Suprapubic skin (tissue), 4 donors: ENCODE results near the gene GNB2. TPM values are rescaled to one million over a fixed set of nuclear protein-coding genes. Genes with fewer than 3 reads are reported as not detected.
"Not testable (repeated sequence)": the region's sequence is repeated elsewhere in the genome, so short reads cannot be mapped to it uniquely, and the experiment has no call there.

Experiments used
- DNase-seq, 2 donors: peaks; one replicate each; pipeline ENCODE4 v3.0.0-alpha.2; 2019; ENCODE audit warnings: low spot score in 2 of 2
- H3K27ac ChIP-seq: fragments of 200-600 bp; sonication (generic); one replicate; pipeline ENCODE4 v1.5.1; 2019
- H3K27me3 ChIP-seq: fragments of 200-600 bp; sonication (generic); one replicate; pipeline ENCODE4 v1.5.1; 2019
- H3K36me3 ChIP-seq: fragments of 200-600 bp; sonication (generic); one replicate; pipeline ENCODE4 v1.5.1; 2019
- H3K4me1 ChIP-seq: fragments of 200-600 bp; sonication (generic); one replicate; pipeline ENCODE4 v1.5.1; 2019
- H3K4me3 ChIP-seq: fragments of 200-600 bp; sonication (generic); one replicate; pipeline ENCODE4 v1.5.1; 2019; ENCODE audit warnings: mild to moderate bottlenecking
- H3K9me3 ChIP-seq: fragments of 200-600 bp; sonication (generic); one replicate; pipeline ENCODE4 v1.5.1; 2019
- CTCF ChIP-seq, 2 donors: fragments of 200-600 bp in 1 of 2; fragments of 450-650 bp in 1 of 2; sonication (generic) in 1 of 2; IDR thresholded peaks; one replicate each; pipeline ENCODE4 v1.5.1; 2016 to 2019; ENCODE audit warnings: antibody characterized with exemption in 2 of 2, mild to moderate bottlenecking in 1 of 2, moderate library complexity in 1 of 2
- EP300 ChIP-seq: sonication (generic); formaldehyde crosslinking; IDR thresholded peaks from one replicate; pipeline ENCODE4 v1.6.1; 2017; ENCODE audit warnings: antibody characterized with exemption
- POLR2A ChIP-seq, 2 donors: fragments of 450-650 bp; IDR thresholded peaks; one replicate each; pipeline ENCODE4 v1.6.1; 2017; ENCODE audit warnings: antibody characterized with exemption in 2 of 2, mild to moderate bottlenecking in 2 of 2, moderate library complexity in 2 of 2
- POLR2AphosphoS5 ChIP-seq, 3 donors: sonication (generic); formaldehyde crosslinking; IDR thresholded peaks; one replicate each; pipeline ENCODE4 v1.6.1; 2017; ENCODE audit warnings: antibody characterized with exemption in 3 of 3
- WGBS: methylation state at CpG from one replicate; pipeline ENCODE4 v1.1.5; 2018; 5-methylcytosine and 5-hydroxymethylcytosine counted together
- total RNA-seq, 4 donors: library from RNA; depleted of rRNA; stranded (reverse); fragments of >200 nt; gene quantifications; one replicate each; pipeline ENCODE4 v1.1.0, GENCODE V29; 2016

The GNB2 gene
- total RNA-seq, 4 donors from 2014 or later, result 228 to 311 (median 300) TPM

DNA sequence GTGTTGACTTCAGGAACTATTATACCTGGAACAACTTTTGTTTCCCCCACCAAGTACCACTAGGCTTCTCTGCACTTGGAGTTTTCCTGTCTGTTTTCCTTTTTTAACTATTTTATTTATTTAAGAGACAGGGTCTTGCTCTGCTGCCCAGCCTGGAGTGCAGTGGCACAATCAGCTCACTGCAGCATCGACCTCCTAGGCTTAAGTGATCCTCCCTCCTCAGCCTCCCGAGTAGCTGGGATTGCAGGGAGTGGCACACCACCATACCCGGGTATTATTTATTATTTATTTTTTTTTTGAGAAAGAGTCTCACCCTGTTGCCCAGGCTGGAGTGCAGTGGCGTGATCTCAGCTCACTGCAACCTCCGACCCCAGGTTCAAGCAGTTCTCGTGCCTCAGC lies 22.6 kb downstream of the GNB2 start:
- peaks cover 29% of the 10 kb centered on the region for H3K4me1 ChIP-seq

GRCh38 chr7:100699018-100699417 lies 25.5 kb downstream of the GNB2 start:
- WGBS, result 76% methylated on average over 5 of the region's 6 CpGs
- Histone ChIP-seq H3K9me3 (no peaks in the 10 kb centered on the region), H3K4me3 (no peak overlapping the region), H3K27me3 (no peaks in the 10 kb centered on the region), H3K27ac (no peak overlapping the region), H3K36me3 (no peaks in the 10 kb centered on the region), H3K4me1 (peaks cover 8% of the 10 kb centered on the region)
- TF ChIP-seq CTCF (IDR thresholded peaks at IDR 0.05) (no peak), EP300 (no peak), POLR2A (IDR thresholded peaks at IDR 0.05) (no peak), POLR2AphosphoS5 (IDR thresholded peaks at IDR 0.05) (no peak)
- no peak for DNase-seq

More for the DNA sequence above, 22.6 kb downstream of the GNB2 start:
- WGBS, result 79% methylated on average over 6 of the region's 6 CpGs
- Histone ChIP-seq H3K27me3 (no peaks in the 10 kb centered on the region), H3K27ac (no peak overlapping the region), H3K4me3 (no peak overlapping the region), H3K9me3 (no peaks in the 10 kb centered on the region), H3K36me3 (no peaks in the 10 kb centered on the region)
- TF ChIP-seq EP300 (no peak), POLR2A (IDR thresholded peaks at IDR 0.05) (no peak), POLR2AphosphoS5 (IDR thresholded peaks at IDR 0.05) (no peak), CTCF (IDR thresholded peaks at IDR 0.05) (no peak)
- no peak for DNase-seq

- not testable (repeated sequence) for H3K36me3 ChIP-seq
These were observed 27.5 kb downstream of the GNB2 start for GRCh38 chr7:100701089-100701488.

GRCh38 chr7:100705320-100705752 lies 31.8 kb downstream of the GNB2 start:
- Histone ChIP-seq H3K27me3 (no peaks in the 10 kb centered on the region), H3K36me3 (no peaks in the 10 kb centered on the region), H3K9me3 (no peaks in the 10 kb centered on the region), H3K4me3 (peak overlapping the region; percentile 69), H3K4me1 (peaks cover 25% of the 10 kb centered on the region), H3K27ac (peak overlapping the region; percentile 94)
- peak; percentile 71 to 93 for TF ChIP-seq CTCF (IDR thresholded peaks at IDR 0.05)
- no peak for TF ChIP-seq POLR2AphosphoS5 (IDR thresholded peaks at IDR 0.05)
- no CpG with 5 or more reads among the region's 25 CpGs for WGBS
- peak in 1 of 2 donors; percentile 85 for DNase-seq

More at GRCh38 chr7:100701089-100701488, 27.5 kb downstream of the GNB2 start:
- not testable (repeated sequence) for H3K4me3 ChIP-seq, H3K9me3 ChIP-seq, H3K27me3 ChIP-seq, DNase-seq, H3K4me1 ChIP-seq, H3K27ac ChIP-seq
- 91% methylated on average over 3 of the region's 3 CpGs for WGBS

- peak within 1 kb of the TSS; percentile 69 for H3K4me3 ChIP-seq
- H3K36me3 ChIP-seq, result no peaks in the 10 kb centered on the region
- H3K9me3 ChIP-seq, result no peaks in the 10 kb centered on the region
- TF ChIP-seq CTCF (IDR thresholded peaks at IDR 0.05) (no peak), EP300 (no peak), POLR2A (IDR thresholded peaks at IDR 0.05) (peak; percentile 5 to 12), POLR2AphosphoS5 (IDR thresholded peaks at IDR 0.05) (peak in 2 of 3 donors; percentile 72 to 90)
- peak; percentile 99 to 100 for DNase-seq
- H3K4me1 ChIP-seq, result peaks cover 25% of the 10 kb centered on the region
- WGBS, result under 1% methylated on average over 57 of the region's 86 CpGs
- no peaks in the 10 kb centered on the region for H3K27me3 ChIP-seq
- H3K27ac ChIP-seq, result peak within 1 kb of the TSS; percentile 94
These were observed 32.5 kb downstream of the GNB2 start, which contains the start of gene POP7 for GRCh38 chr7:100705753-100706671. Gene POP7 (plus strand): TSS chr7:100706121. CDS start chr7:100706831, 710 bp downstream.
